Testis (tissue), 3 donors: ENCODE results near the gene VLDLR. TPM values are rescaled to one million over a fixed set of nuclear protein-coding genes. Genes with fewer than 3 reads are reported as not detected.

ENCODE experiments used
- DNase-seq: peaks from one replicate; pipeline ENCODE4 v3.0.0-alpha.2; 2019
- H3K27ac ChIP-seq, 2 donors: fragments of 200-600 bp; sonication (generic); one replicate each; pipeline ENCODE4 v1.5.1; 2019
- H3K27me3 ChIP-seq: fragments of 200-600 bp; sonication (generic); one replicate; pipeline ENCODE4 v1.5.1; 2019
- H3K36me3 ChIP-seq: fragments of 200-600 bp; sonication (generic); one replicate; pipeline ENCODE4 v1.5.1; 2017; ENCODE audit warnings: low read depth; ENCODE audit errors: missing control alignments
- H3K4me1 ChIP-seq: fragments of 200-600 bp; sonication (generic); one replicate; pipeline ENCODE4 v1.5.1; 2019
- H3K4me3 ChIP-seq, 2 donors: fragments of 200-600 bp; sonication (generic); one replicate each; pipeline ENCODE4 v1.5.1; 2017 to 2019
- H3K9me3 ChIP-seq: fragments of 200-600 bp; sonication (generic); one replicate; pipeline ENCODE4 v1.5.1; 2017
- CTCF ChIP-seq, 3 experiments: fragments of 450-650 bp in 2 of 3; fragments of 200-600 bp in 1 of 3; sonication (generic) in 1 of 3; IDR thresholded peaks; one replicate each; pipeline ENCODE4 v1.5.1; 2016 to 2019; ENCODE audit warnings: antibody characterized with exemption in 3 of 3, mild to moderate bottlenecking in 2 of 3, moderate library complexity in 1 of 3
- POLR2A ChIP-seq: fragments of 450-650 bp; IDR thresholded peaks from one replicate; pipeline ENCODE4 v1.6.1; 2017; ENCODE audit warnings: antibody characterized with exemption, mild to moderate bottlenecking, moderate library complexity
- WGBS, 2 donors: methylation state at CpG; one replicate each; pipeline ENCODE4 v1.1.5; 2018; 5-methylcytosine and 5-hydroxymethylcytosine counted together
- intact Hi-C: fragments of 100-400 bp; cut with DNase I; formaldehyde crosslinking; loops from one replicate; pipeline ENCODE4 v1.15.1; 2023; ENCODE audit warnings: low total_unique reads
- polyA plus RNA-seq: library from polyadenylated mRNA; stranded (reverse); fragments of 350-450 nt; fragmentation: Illumina TruSeq; extraction: RNeasy Lipid Tissue Mini Kit (QIAGEN cat#74804); gene quantifications from one replicate; pipeline ENCODE4 v1.2.3, GENCODE V29; 2014; ENCODE audit warnings: low read depth, low replicate concordance; ENCODE audit not compliant: insufficient read depth
- total RNA-seq, 2 donors: library from RNA; depleted of rRNA; stranded (reverse); fragments of >200 nt; gene quantifications; one replicate each; pipeline ENCODE4 v1.2.3, GENCODE V29; 2016

Gene VLDLR
- total and polyA plus RNA-seq, 3 donors from 2014 or later: 15.6 to 30.0 (median 17.4) TPM

- intact Hi-C loops: no loop called here
- WGBS, 2 donors: 6 to 11% methylated on average over 20 to 33 of the region's 34 CpGs
These were observed 1.9 kb downstream of the VLDLR start for GRCh38 chr9:2623288-2624050.

DNA sequence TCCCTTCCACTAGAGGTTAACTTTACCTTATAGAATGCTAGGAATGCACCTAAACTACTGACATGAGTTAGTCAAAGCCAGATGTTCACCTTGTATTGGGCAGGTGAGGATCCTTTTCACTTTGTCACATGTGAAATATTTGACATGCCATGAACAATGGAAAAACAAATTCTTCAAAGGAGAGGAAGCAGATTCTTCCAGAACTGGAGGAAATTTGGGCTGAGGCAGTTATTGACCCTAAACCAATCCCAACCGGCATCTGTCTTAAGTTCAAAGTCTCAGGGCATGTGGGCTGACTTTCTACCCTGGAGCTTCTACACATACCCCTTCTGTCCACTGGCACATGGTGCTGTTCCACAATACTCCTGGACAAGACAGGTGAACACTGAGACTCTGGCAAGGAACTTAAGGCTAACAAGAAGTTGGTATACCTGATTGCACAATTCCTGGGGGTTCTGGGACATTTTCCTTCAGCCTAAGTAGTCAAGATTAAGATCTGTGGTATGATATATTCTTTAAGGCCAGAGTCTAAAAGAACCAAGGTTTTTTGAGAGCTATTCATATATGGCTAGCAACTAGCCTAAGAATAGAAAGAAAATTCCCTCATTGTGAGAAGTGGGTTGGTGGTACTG lies 2.6 kb downstream of the VLDLR start:
- TF ChIP-seq CTCF (IDR thresholded peaks at IDR 0.05): no peak
- no peak for TF ChIP-seq POLR2A
- Histone ChIP-seq H3K27ac (no peak overlapping the region), H3K4me3 (peak overlapping the region in 1 of 2 donors; percentile 69), H3K36me3 (no peaks in the 10 kb centered on the region), H3K27me3 (no peaks in the 10 kb centered on the region), H3K4me1 (peaks cover 7% of the 10 kb centered on the region), H3K9me3 (no peaks in the 10 kb centered on the region)
- whole genome bisulfite sequencing, 2 donors: 43 to 79% methylated on average over 1 of the region's 1 CpG
- intact Hi-C loops: no loop called here
- no peak for DNase-seq

More at GRCh38 chr9:2623288-2624050, 1.9 kb downstream of the VLDLR start:
- peak; percentile 87 for DNase-seq
- Histone ChIP-seq H3K4me3 (peak overlapping the region; percentile 69 to 70), H3K9me3 (no peaks in the 10 kb centered on the region), H3K4me1 (peaks cover 7% of the 10 kb centered on the region), H3K27ac (peak overlapping the region; percentile 74 to 76), H3K27me3 (no peaks in the 10 kb centered on the region), H3K36me3 (no peaks in the 10 kb centered on the region)
- TF ChIP-seq CTCF (IDR thresholded peaks at IDR 0.05): no peak
- TF ChIP-seq POLR2A: no peak

GRCh38 chr9:2625427-2625826 lies 3.8 kb downstream of the VLDLR start:
- DNase-seq: no peak
- TF ChIP-seq POLR2A: no peak
- TF ChIP-seq CTCF (IDR thresholded peaks at IDR 0.05): no peak
- no peak overlapping the region for H3K27ac ChIP-seq
- no peaks in the 10 kb centered on the region for H3K36me3 ChIP-seq
- intact Hi-C loops: no loop called here
- no peak overlapping the region for H3K4me3 ChIP-seq
- H3K9me3 ChIP-seq: no peaks in the 10 kb centered on the region
- no peaks in the 10 kb centered on the region for H3K27me3 ChIP-seq
- H3K4me1 ChIP-seq: peaks cover 10% of the 10 kb centered on the region
- 87 to 90% methylated on average over 4 of the region's 4 CpGs for WGBS, 2 donors

DNA sequence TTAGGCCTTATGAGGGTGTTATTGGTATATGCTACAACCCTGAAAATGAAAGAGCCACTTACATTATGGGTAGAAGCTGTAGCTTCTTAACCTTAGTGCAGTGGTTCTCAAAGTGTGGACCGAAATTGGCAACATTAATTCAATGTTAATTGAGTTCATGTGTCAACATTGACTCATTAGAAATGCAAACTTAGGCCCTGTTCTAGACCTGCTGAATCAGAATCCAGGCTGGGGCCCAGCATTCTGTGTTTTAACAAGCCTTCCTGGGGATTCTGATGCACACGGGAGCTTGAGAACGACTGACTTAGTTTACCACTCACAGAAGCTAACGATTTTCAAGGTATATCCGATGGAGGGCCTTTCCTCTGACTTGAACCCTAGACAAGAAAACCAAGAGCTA lies 7.3 kb downstream of the VLDLR start:
- intact Hi-C loops: no loop called here
- H3K36me3 ChIP-seq: no peaks in the 10 kb centered on the region
- H3K27me3 ChIP-seq: no peaks in the 10 kb centered on the region
- no peak overlapping the region for H3K4me3 ChIP-seq
- no peak for TF ChIP-seq CTCF (IDR thresholded peaks at IDR 0.05)
- no peak for TF ChIP-seq POLR2A
- no peak for DNase-seq
- peaks cover 6% of the 10 kb centered on the region for H3K4me1 ChIP-seq
- no peaks in the 10 kb centered on the region for H3K9me3 ChIP-seq
- H3K27ac ChIP-seq: no peak overlapping the region
- 94 to 95% methylated on average over 5 of the region's 5 CpGs for WGBS, 2 donors
